HepG2 (cell line): ENCODE measurements around the gene RAB42. TPM values are rescaled to one million over a fixed set of nuclear protein-coding genes. Genes with fewer than 3 reads are reported as not detected.
"Not testable (repeated sequence)": the region's sequence is repeated elsewhere in the genome, so short reads cannot be mapped to it uniquely, and the experiment has no call there.

Experiments used
- ERF ChIP-seq: IDR thresholded peaks from 2 replicates; pipeline ENCODE4 v1.6.1; 2018; ENCODE audit warnings: missing biosample characterization, missing genetic modification reagents
- FOXA3 ChIP-seq: IDR thresholded peaks from 2 replicates; pipeline ENCODE4 v1.6.1; 2016; ENCODE audit warnings: missing genetic modification reagents, missing compliant biosample characterization
- GFI1 ChIP-seq: sonication (generic); formaldehyde crosslinking; IDR thresholded peaks from 2 replicates; pipeline ENCODE4 v1.5.0; 2020; ENCODE audit warnings: missing genetic modification reagents, mild to moderate bottlenecking, borderline replicate concordance
- HNF1B ChIP-seq: sonication (generic); formaldehyde crosslinking; IDR thresholded peaks from 2 replicates; pipeline ENCODE4 v1.5.1; 2020; ENCODE audit warnings: mild to moderate bottlenecking, moderate library complexity, missing genetic modification reagents
- MEIS1 ChIP-seq: sonication (generic); formaldehyde crosslinking; IDR thresholded peaks from 2 replicates; pipeline ENCODE4 v1.9.0; 2021; ENCODE audit warnings: mild to moderate bottlenecking, missing genetic modification reagents, moderate library complexity, borderline replicate concordance
- MIER3 ChIP-seq: IDR thresholded peaks from 2 replicates; pipeline ENCODE4 v1.6.1; 2016; ENCODE audit warnings: missing compliant biosample characterization, borderline replicate concordance
- NR2F6 ChIP-seq, 2 experiments: IDR thresholded peaks; 2 replicates each; pipeline ENCODE4 v1.6.1; 2016; ENCODE audit warnings: antibody characterized with exemption in 1 of 2, mild to moderate bottlenecking in 1 of 2
- THAP11 ChIP-seq: IDR thresholded peaks from 2 replicates; pipeline ENCODE4 v1.6.1; 2016; ENCODE audit warnings: missing biosample characterization, missing genetic modification reagents
- ZFX ChIP-seq: sonication (generic); formaldehyde crosslinking; IDR thresholded peaks from 2 replicates; pipeline ENCODE4 v1.4.0; 2020; ENCODE audit warnings: mild to moderate bottlenecking, low read depth, missing genetic modification reagents, moderate library complexity
- ZFY ChIP-seq: sonication (generic); formaldehyde crosslinking; IDR thresholded peaks from 2 replicates; pipeline ENCODE4 v1.4.0; 2020; ENCODE audit warnings: missing genetic modification reagents
- ZNF24 ChIP-seq: fragments of 450-650 bp; IDR thresholded peaks from 2 replicates; pipeline ENCODE4 v1.6.1; 2017; ENCODE audit warnings: antibody characterized with exemption, mild to moderate bottlenecking
- ZNF430 ChIP-seq: sonication (generic); formaldehyde crosslinking; IDR thresholded peaks from 2 replicates; pipeline ENCODE4 v1.9.0; 2021; ENCODE audit warnings: mild to moderate bottlenecking, missing genetic modification reagents
- ZNF432 ChIP-seq: sonication (generic); formaldehyde crosslinking; IDR thresholded peaks from 2 replicates; pipeline ENCODE4 v1.5.0; 2020; ENCODE audit warnings: missing genetic modification reagents, mild to moderate bottlenecking, borderline replicate concordance
- ZNF556 ChIP-seq: sonication (generic); formaldehyde crosslinking; IDR thresholded peaks from 2 replicates; pipeline ENCODE4 v1.4.0; 2020; ENCODE audit warnings: mild to moderate bottlenecking, missing genetic modification reagents, borderline replicate concordance
- ZSCAN29 ChIP-seq: sonication (generic); formaldehyde crosslinking; conservative IDR thresholded peaks from 2 replicates; pipeline ENCODE4 v1.4.0; 2020; ENCODE audit warnings: mild to moderate bottlenecking, missing genetic modification reagents
- polyA plus RNA-seq, 8 experiments: library from polyadenylated mRNA; depleted of rRNA in 3 of 8; stranded (reverse) in 7 of 8; unstranded in 1 of 8; fragments of >200 nt; fragmentation: Illumina TruSeq in 4 of 8; extraction: Trizol in 4 of 8; gene quantifications; 2 replicates each; pipeline versions ENCODE4 v1.2.1 to v1.2.3, GENCODE V29; 2011 to 2016; ENCODE audit warnings: low read depth in 4 of 8, missing spikeins in 1 of 8, mixed read lengths in 1 of 8; ENCODE audit not compliant: insufficient read depth in 1 of 8
- total RNA-seq, 5 experiments: library from RNA; depleted of rRNA; stranded (reverse); fragments of >200 nt; fragmentation: Illumina TruSeq; extraction: Trizol; gene quantifications; 2 replicates each; pipeline ENCODE4 v1.2.3, GENCODE V29; 2016; ENCODE audit warnings: low read depth in 1 of 5
- TF ChIP-seq, protein P1 (sequence below): IDR thresholded peaks from 2 replicates; pipeline ENCODE4 v1.6.1; 2018; ENCODE audit warnings: missing genetic modification reagents, mild to moderate bottlenecking, missing compliant biosample characterization
- TF ChIP-seq, protein P2 (sequence below), 2 experiments: sonication (generic) in 1 of 2; formaldehyde crosslinking in 1 of 2; IDR thresholded peaks; 2 replicates each; pipeline versions ENCODE4 v1.4.0 to v1.6.1; 2016 to 2020; ENCODE audit warnings: borderline replicate concordance in 1 of 2, low read depth in 1 of 2, mild to moderate bottlenecking in 1 of 2, missing genetic modification reagents in 1 of 2

The RAB42 gene
- total and polyA plus RNA-seq, 2 of the 13 experiments (the other 11 are each of a cell fraction or from before 2014, with no cell fraction given) = 10.4 to 166 TPM

- TF ChIP-seq GFI1 (0 out of 2 replicates have a peak, but pooled peaks have one; percentile 66), ZFX (CRISPR knock-in tag) (peak; percentile 84), HNF1B (CRISPR knock-in tag) (peak; percentile 84), ZNF432 (CRISPR knock-in tag) (peak; percentile 96), MEIS1 (CRISPR knock-in tag) (peak; percentile 66; the same call in 1 of the 2 replicates), ZNF556 (0 out of 2 replicates have a peak, but pooled peaks have one; percentile 18), ERF (CRISPR knock-in tag) (0 out of 2 replicates have a peak, but pooled peaks have one; percentile 23), NR2F6 (CRISPR knock-in tag; IDR thresholded peaks at IDR 0.05) (peak; percentile 64), ZFY (peak; percentile 69), MIER3 (CRISPR knock-in tag) (peak; percentile 20; the same call in 1 of the 2 replicates), THAP11 (CRISPR knock-in tag) (0 out of 2 replicates have a peak, but pooled peaks have one; percentile 20), ZNF24 (peak; percentile 86), ZNF430 (CRISPR knock-in tag) (0 out of 2 replicates have a peak, but pooled peaks have one; percentile 29), ZSCAN29 (CRISPR knock-in tag) (0 out of 2 replicates have a peak, but pooled peaks have one; percentile 31), FOXA3 (CRISPR knock-in tag) (peak; percentile 11; the same call in 1 of the 2 replicates)
- not testable (repeated sequence) for TF ChIP-seq NR2F6 (IDR thresholded peaks at IDR 0.05)
- TF ChIP-seq, protein P1, sequence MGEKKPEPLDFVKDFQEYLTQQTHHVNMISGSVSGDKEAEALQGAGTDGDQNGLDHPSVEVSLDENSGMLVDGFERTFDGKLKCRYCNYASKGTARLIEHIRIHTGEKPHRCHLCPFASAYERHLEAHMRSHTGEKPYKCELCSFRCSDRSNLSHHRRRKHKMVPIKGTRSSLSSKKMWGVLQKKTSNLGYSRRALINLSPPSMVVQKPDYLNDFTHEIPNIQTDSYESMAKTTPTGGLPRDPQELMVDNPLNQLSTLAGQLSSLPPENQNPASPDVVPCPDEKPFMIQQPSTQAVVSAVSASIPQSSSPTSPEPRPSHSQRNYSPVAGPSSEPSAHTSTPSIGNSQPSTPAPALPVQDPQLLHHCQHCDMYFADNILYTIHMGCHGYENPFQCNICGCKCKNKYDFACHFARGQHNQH (CRISPR knock-in tag) = 0 out of 2 replicates have a peak, but pooled peaks have one; percentile 34
- TF ChIP-seq, protein P2, sequence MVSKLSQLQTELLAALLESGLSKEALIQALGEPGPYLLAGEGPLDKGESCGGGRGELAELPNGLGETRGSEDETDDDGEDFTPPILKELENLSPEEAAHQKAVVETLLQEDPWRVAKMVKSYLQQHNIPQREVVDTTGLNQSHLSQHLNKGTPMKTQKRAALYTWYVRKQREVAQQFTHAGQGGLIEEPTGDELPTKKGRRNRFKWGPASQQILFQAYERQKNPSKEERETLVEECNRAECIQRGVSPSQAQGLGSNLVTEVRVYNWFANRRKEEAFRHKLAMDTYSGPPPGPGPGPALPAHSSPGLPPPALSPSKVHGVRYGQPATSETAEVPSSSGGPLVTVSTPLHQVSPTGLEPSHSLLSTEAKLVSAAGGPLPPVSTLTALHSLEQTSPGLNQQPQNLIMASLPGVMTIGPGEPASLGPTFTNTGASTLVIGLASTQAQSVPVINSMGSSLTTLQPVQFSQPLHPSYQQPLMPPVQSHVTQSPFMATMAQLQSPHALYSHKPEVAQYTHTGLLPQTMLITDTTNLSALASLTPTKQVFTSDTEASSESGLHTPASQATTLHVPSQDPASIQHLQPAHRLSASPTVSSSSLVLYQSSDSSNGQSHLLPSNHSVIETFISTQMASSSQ (IDR thresholded peaks at IDR 0.05; ENCODE audit: low read depth) = not testable (repeated sequence)
- TF ChIP-seq, protein P2 (CRISPR knock-in tag; IDR thresholded peaks at IDR 0.05; ENCODE audit: borderline replicate concordance) = peak; percentile 16; the same call in 1 of the 2 replicates
Observed at GRCh38 chr1:28586585-28587391, 5.3 kb upstream of the RAB42 start (continued).
